Measurements from ENCODE around the gene ZFP36. TPM values are rescaled to one million over a fixed set of nuclear protein-coding genes. Genes with fewer than 3 reads are reported as not detected.

Gene ZFP36
- total RNA-seq, 4 donors from 2014 or later = 426 to 850 (median 540) TPM

GRCh38 chr19:39363901-39364457 lies 42.7 kb upstream of the ZFP36 start:
- TF ChIP-seq CTCF (IDR thresholded peaks at IDR 0.05) (no peak), EP300 (IDR thresholded peaks at IDR 0.05) (no peak), POLR2AphosphoS5 (IDR thresholded peaks at IDR 0.05) (no peak), POLR2A (IDR thresholded peaks at IDR 0.05) (no peak)
- no peak for DNase-seq (ENCODE audit: low spot score in 2 of 2)
- Histone ChIP-seq H3K9me3 (no peaks in the 10 kb centered on the region), H3K27me3 (no peaks in the 10 kb centered on the region), H3K4me3 (no peak overlapping the region), H3K27ac (peak overlapping the region; percentile 78), H3K36me3 (peaks cover 35% of the 10 kb centered on the region), H3K4me1 (peaks cover 39% of the 10 kb centered on the region)
- WGBS = 40% methylated on average over 5 of the region's 5 CpGs

- no peak for TF ChIP-seq CTCF (IDR thresholded peaks at IDR 0.05)
- no peak for TF ChIP-seq POLR2A (IDR thresholded peaks at IDR 0.05)
- no peak for TF ChIP-seq EP300 (IDR thresholded peaks at IDR 0.05)
- no peak for TF ChIP-seq POLR2AphosphoS5 (IDR thresholded peaks at IDR 0.05)
- Histone ChIP-seq H3K27me3 (no peaks in the 10 kb centered on the region), H3K27ac (peak overlapping the region; percentile 78), H3K4me1 (peaks cover 39% of the 10 kb centered on the region), H3K9me3 (no peaks in the 10 kb centered on the region), H3K4me3 (no peak overlapping the region), H3K36me3 (peaks cover 35% of the 10 kb centered on the region)
- WGBS = 93% methylated on average over 1 of the region's 1 CpG
- no peak for DNase-seq (ENCODE audit: low spot score in 2 of 2)
These were observed 41.1 kb upstream of the ZFP36 start for GRCh38 chr19:39365531-39365930.

GRCh38 chr19:39369200-39369599 lies 37.4 kb upstream of the ZFP36 start:
- no peak for DNase-seq (ENCODE audit: low spot score in 2 of 2)
- peaks cover 39% of the 10 kb centered on the region for H3K36me3 ChIP-seq
- TF ChIP-seq EP300 (IDR thresholded peaks at IDR 0.05) = no peak
- TF ChIP-seq POLR2A (IDR thresholded peaks at IDR 0.05) = no peak
- TF ChIP-seq CTCF (IDR thresholded peaks at IDR 0.05) = no peak
- no peak overlapping the region for H3K27ac ChIP-seq
- H3K4me3 ChIP-seq = no peak overlapping the region
- H3K4me1 ChIP-seq = peaks cover 37% of the 10 kb centered on the region
- no peaks in the 10 kb centered on the region for H3K9me3 ChIP-seq
- 81% methylated on average over 2 of the region's 2 CpGs for WGBS
- H3K27me3 ChIP-seq = no peaks in the 10 kb centered on the region

- no peaks in the 10 kb centered on the region for H3K27me3 ChIP-seq
- TF ChIP-seq POLR2A (IDR thresholded peaks at IDR 0.05) (no peak), POLR2AphosphoS5 (IDR thresholded peaks at IDR 0.05) (no peak), CTCF (IDR thresholded peaks at IDR 0.05) (no peak), EP300 (IDR thresholded peaks at IDR 0.05) (no peak)
- peaks cover 29% of the 10 kb centered on the region for H3K4me1 ChIP-seq
- 83% methylated on average over 5 of the region's 5 CpGs for WGBS
- DNase-seq (ENCODE audit: low spot score in 2 of 2) = no peak
- peaks cover 43% of the 10 kb centered on the region for H3K36me3 ChIP-seq
- H3K27ac ChIP-seq = peak overlapping the region; percentile 86
- no peak overlapping the region for H3K4me3 ChIP-seq
- H3K9me3 ChIP-seq = no peaks in the 10 kb centered on the region
These were observed 35.9 kb upstream of the ZFP36 start for GRCh38 chr19:39370735-39371134.

GRCh38 chr19:39372047-39372802 lies 34.4 kb upstream of the ZFP36 start:
- Histone ChIP-seq H3K4me1 (peaks cover 29% of the 10 kb centered on the region), H3K36me3 (peaks cover 54% of the 10 kb centered on the region), H3K27ac (peak overlapping the region; percentile 86), H3K9me3 (no peaks in the 10 kb centered on the region), H3K4me3 (no peak overlapping the region), H3K27me3 (no peaks in the 10 kb centered on the region)
- TF ChIP-seq POLR2AphosphoS5 (IDR thresholded peaks at IDR 0.05) (peak in 1 of 3 donors; percentile 45), POLR2A (IDR thresholded peaks at IDR 0.05) (no peak)
- WGBS = 45% methylated on average over 8 of the region's 8 CpGs
- peak; percentile 88 to 93 for DNase-seq (ENCODE audit: low spot score in 2 of 2)

All from suprapubic skin (tissue), 4 donors.